HepG2 (cell line): Measurements from ENCODE around the gene NPTXR. TPM values are rescaled to one million over a fixed set of nuclear protein-coding genes. Genes with fewer than 3 reads are reported as not detected.

ENCODE experiments used
- ATAC-seq: fragments of 200-7000 bp; cut with Tn5 transposase; 3 replicates; pipeline ENCODE4 v1.9.1; 2020; ENCODE audit warnings: mild to moderate bottlenecking, moderate library complexity
- BruUV-seq: library from RNA; stranded (reverse); fragments of 400-500 nt; replicated peaks from 2 replicates; lab custom pipeline; 2021; lab: Mats Ljungman, UMichigan
- CTCF ChIA-PET: fragments of 300-600 bp; formaldehyde crosslinking; extraction: SDS; loops from one replicate; lab custom pipeline; 2021; ENCODE audit warnings: low total read pairs, inconsistent platforms, low intra/inter-chr PET ratio; lab: Yijun Ruan, JAX
- POLR2A ChIA-PET: fragments of 350-600 bp; sonication (Branson Sonifier 250); formaldehyde crosslinking; loops from one replicate; lab custom pipeline; 2020; ENCODE audit warnings: antibody characterized with exemption, inconsistent platforms; lab: Yijun Ruan, JAX
- DNase-seq: peaks from one replicate; pipeline ENCODE4 v3.0.0-alpha.2; 2015; ENCODE audit warnings: low spot score
- FAIRE-seq: peaks from 3 replicates; lab custom pipeline; 2011; peaks lifted over from hg19 to GRCh38; lab: Jason Lieb, UNC
- H2AFZ ChIP-seq: one replicate; pipeline ENCODE4 v1.6.1; 2011; ENCODE audit warnings: low read length, inconsistent platforms
- H3K27ac ChIP-seq: fragments of 300-600 bp; 3 replicates; pipeline ENCODE4 v1.8.0; 2011; ENCODE audit warnings: mixed run types, mild to moderate bottlenecking, mixed read lengths, low read length, inconsistent platforms; ENCODE audit not compliant: insufficient read depth; ENCODE audit errors: extremely low read length
- H3K27me3 ChIP-seq, 2 experiments: fragments of 200-600 bp in 1 of 2; 2 replicates in 1 of 2; 3 replicates in 1 of 2; pipeline versions ENCODE4 v1.6.0 to v1.8.0; 2011; ENCODE audit warnings: low read length in 2 of 2, mild to moderate bottlenecking in 2 of 2, moderate library complexity in 2 of 2, inconsistent platforms in 1 of 2; ENCODE audit not compliant: insufficient read depth in 2 of 2, control insufficient read depth in 1 of 2
- H3K36me3 ChIP-seq, 2 experiments: fragments of 200-600 bp in 1 of 2; replicated peaks in 1 of 2; 2 replicates in 1 of 2; 3 replicates in 1 of 2; pipeline versions ENCODE4 v1.5.1 to v1.8.0; 2011; ENCODE audit warnings: low read length in 2 of 2, inconsistent platforms in 1 of 2; ENCODE audit not compliant: insufficient read depth in 2 of 2, control insufficient read depth in 1 of 2
- H3K4me1 ChIP-seq: 2 replicates; pipeline ENCODE4 v1.5.1; 2012; ENCODE audit warnings: low read length, inconsistent platforms; ENCODE audit not compliant: insufficient read depth
- H3K4me2 ChIP-seq: 2 replicates; pipeline ENCODE4 v1.6.0; 2011; ENCODE audit warnings: low read depth, low read length, inconsistent platforms
- H3K4me3 ChIP-seq, 3 experiments: fragments of 200-600 bp in 1 of 3; sonication (generic), shearing (Covaris generic) in 1 of 3; replicated peaks in 1 of 3; 2 replicates each; pipeline ENCODE4 v1.5.1; 2011 to 2016; ENCODE audit warnings: low read length in 3 of 3, inconsistent platforms in 2 of 3, low read depth in 2 of 3, mild to moderate bottlenecking in 2 of 3, control low read depth in 1 of 3, mixed read lengths in 1 of 3; ENCODE audit not compliant: insufficient read depth in 1 of 3
- H3K79me2 ChIP-seq: one replicate; pipeline ENCODE4 v1.6.1; 2011; ENCODE audit warnings: low read length, inconsistent platforms; ENCODE audit not compliant: insufficient read depth
- H3K9ac ChIP-seq: 2 replicates; pipeline ENCODE4 v1.6.0; 2011; ENCODE audit warnings: mild to moderate bottlenecking, low read depth, low read length, inconsistent platforms; ENCODE audit not compliant: insufficient read depth
- H3K9me3 ChIP-seq: 2 replicates; pipeline ENCODE4 v1.5.1; 2012; ENCODE audit warnings: mild to moderate bottlenecking, low read length
- H4K20me1 ChIP-seq: 2 replicates; pipeline ENCODE4 v1.6.0; 2011; ENCODE audit warnings: inconsistent platforms, mild to moderate bottlenecking, low read length, moderate library complexity; ENCODE audit not compliant: insufficient read depth
- HIVEP1 ChIP-seq: sonication (generic); formaldehyde crosslinking; IDR thresholded peaks from 2 replicates; pipeline ENCODE4 v1.4.0; 2020; ENCODE audit warnings: mild to moderate bottlenecking, missing genetic modification reagents
- KDM5B ChIP-seq: sonication (generic); formaldehyde crosslinking; IDR thresholded peaks from 2 replicates; pipeline ENCODE4 v1.4.0; 2020; ENCODE audit warnings: missing genetic modification reagents, mild to moderate bottlenecking, borderline replicate concordance
- MIER3 ChIP-seq: IDR thresholded peaks from 2 replicates; pipeline ENCODE4 v1.6.1; 2016; ENCODE audit warnings: missing compliant biosample characterization, borderline replicate concordance
- POGZ ChIP-seq: sonication (generic); formaldehyde crosslinking; IDR thresholded peaks from 2 replicates; pipeline ENCODE4 v1.4.0; 2020; ENCODE audit warnings: mild to moderate bottlenecking, missing genetic modification reagents
- SIN3B ChIP-seq: fragments of 150-350 bp; IDR thresholded peaks from 2 replicates; pipeline ENCODE4 v1.6.1; 2014; ENCODE audit warnings: low read length
- ZBTB40 ChIP-seq, 2 experiments: fragments of 450-650 bp in 1 of 2; sonication (generic) in 1 of 2; formaldehyde crosslinking in 1 of 2; IDR thresholded peaks; 2 replicates each; pipeline versions ENCODE4 v1.6.1 to v1.8.0; 2016 to 2022; ENCODE audit warnings: antibody characterized with exemption in 1 of 2, mild to moderate bottlenecking in 1 of 2, missing genetic modification reagents in 1 of 2
- ZFP36L1 ChIP-seq: sonication (generic); formaldehyde crosslinking; IDR thresholded peaks from 2 replicates; pipeline ENCODE4 v1.8.0; 2022; ENCODE audit warnings: mild to moderate bottlenecking, missing genetic modification reagents, moderate library complexity
- ZNF121 ChIP-seq: sonication (generic); formaldehyde crosslinking; IDR thresholded peaks from 2 replicates; pipeline ENCODE4 v1.5.0; 2020; ENCODE audit warnings: mild to moderate bottlenecking, missing genetic modification reagents
- ZNF383 ChIP-seq: sonication (generic); formaldehyde crosslinking; IDR thresholded peaks from 2 replicates; pipeline ENCODE4 v1.4.0; 2020; ENCODE audit warnings: missing genetic modification reagents, mild to moderate bottlenecking, borderline replicate concordance
- ZNF576 ChIP-seq: sonication (generic); formaldehyde crosslinking; IDR thresholded peaks from 2 replicates; pipeline ENCODE4 v1.4.0; 2020; ENCODE audit warnings: mild to moderate bottlenecking, missing genetic modification reagents
- ZNF776 ChIP-seq: sonication (generic); formaldehyde crosslinking; IDR thresholded peaks from 2 replicates; pipeline ENCODE4 v1.4.0; 2020; ENCODE audit warnings: mild to moderate bottlenecking, missing genetic modification reagents
- ZSCAN30 ChIP-seq: sonication (generic); formaldehyde crosslinking; IDR thresholded peaks from 2 replicates; pipeline ENCODE4 v1.5.0; 2020; ENCODE audit warnings: mild to moderate bottlenecking, missing genetic modification reagents
- WGBS: methylation state at CpG from one replicate; pipeline ENCODE4 v1.1.6; 2017; ENCODE audit warnings: low lambda C conversion rate; 5-methylcytosine and 5-hydroxymethylcytosine counted together
- in situ Hi-C: cut with HindIII; loops from 2 replicates; pipeline ENCODE4 v1.10.0; 2017; ENCODE audit warnings: low pct_unique_long_range_greater_than_20kb; ENCODE audit not compliant: extremely low pct_ligation_motif_present
- intact Hi-C: fragments of 100-400 bp; cut with micrococcal nuclease; formaldehyde crosslinking; loops from one replicate; pipeline ENCODE4 v1.10.0; 2022; ENCODE audit not compliant: unreplicated experiment
- polyA plus RNA-seq, 8 experiments: library from polyadenylated mRNA; depleted of rRNA in 3 of 8; stranded (reverse) in 7 of 8; unstranded in 1 of 8; fragments of >200 nt; fragmentation: Illumina TruSeq in 4 of 8; extraction: Trizol in 4 of 8; gene quantifications; 2 replicates each; pipeline versions ENCODE4 v1.2.1 to v1.2.3, GENCODE V29; 2011 to 2016; ENCODE audit warnings: low read depth in 4 of 8, missing spikeins in 1 of 8, mixed read lengths in 1 of 8; ENCODE audit not compliant: insufficient read depth in 1 of 8
- total RNA-seq, 5 experiments: library from RNA; depleted of rRNA; stranded (reverse); fragments of >200 nt; fragmentation: Illumina TruSeq; extraction: Trizol; gene quantifications; 2 replicates each; pipeline ENCODE4 v1.2.3, GENCODE V29; 2016; ENCODE audit warnings: low read depth in 1 of 5

Gene NPTXR
- total and polyA plus RNA-seq, 2 of the 13 experiments (the other 11 are each of a cell fraction or from before 2014, with no cell fraction given), result 2.6 to 4.8 TPM

- 75% methylated on average over 11 of the region's 14 CpGs for WGBS
- Histone ChIP-seq H3K9ac (no peak overlapping the region), H4K20me1 (no peaks in the 10 kb centered on the region), H3K4me1 (peaks cover 58% of the 10 kb centered on the region), H2AFZ (no peak overlapping the region), H3K36me3 (no peaks in the 10 kb centered on the region), H3K9me3 (no peaks in the 10 kb centered on the region)
- intact Hi-C loops, result no loop called here
- ATAC-seq, result peak; percentile 67
- TF ChIP-seq ZNF576 (CRISPR knock-in tag), result 0 out of 2 replicates have a peak, but pooled peaks have one; percentile 72
- TF ChIP-seq ZNF383 (CRISPR knock-in tag), result 0 out of 2 replicates have a peak, but pooled peaks have one; percentile 25
- TF ChIP-seq ZBTB40 (IDR thresholded peaks at IDR 0.05), result no peak
- TF ChIP-seq ZBTB40 (CRISPR knock-in tag; IDR thresholded peaks at IDR 0.05), result no peak
- no peak for TF ChIP-seq SIN3B
- no peak for TF ChIP-seq ZFP36L1
- no peak for TF ChIP-seq ZSCAN30 (CRISPR knock-in tag)
- 0 out of 2 replicates have a peak, but pooled peaks have one; percentile 14 for TF ChIP-seq POGZ
- TF ChIP-seq ZNF121 (CRISPR knock-in tag), result no peak
- TF ChIP-seq MIER3 (CRISPR knock-in tag), result no peak
- TF ChIP-seq KDM5B (CRISPR knock-in tag), result peak; percentile 72
- TF ChIP-seq ZNF776 (CRISPR knock-in tag), result 0 out of 2 replicates have a peak, but pooled peaks have one; percentile 43
- 0 out of 2 replicates have a peak, but pooled peaks have one; percentile 60 for TF ChIP-seq HIVEP1 (CRISPR knock-in tag)
- TF ChIP-seq, all 625 proteins: peak for 6
- POLR2A ChIA-PET, result interaction anchor here (1.0 to 2.1 kb wide), 2 partner anchors 15 to 91 kb away, joined by 3 to 5 read pairs; no protein-coding TSS in a partner anchor
- no peaks in the 10 kb centered on the region for H3K79me2 ChIP-seq
- H3K27me3 ChIP-seq, result no peaks in the 10 kb centered on the region
- FAIRE-seq (no peak), DNase-seq (no peak)
- no peak overlapping the region for H3K27ac ChIP-seq
- H3K4me3 ChIP-seq, result no peak overlapping the region
- in situ Hi-C loops, result no loop called here
- no TSS peak for BruUV-seq
- peak overlapping the region; percentile 46 for H3K4me2 ChIP-seq
- CTCF ChIA-PET, result no interaction called here
Measured at GRCh38 chr22:38859581-38860282, 15.9 kb upstream of the NPTXR start.
